Anterior cingulate cortex (tissue), 58 donors: ENCODE results near the gene OR9Q1.
"Not testable (repeated sequence)": the region's sequence is repeated elsewhere in the genome, so short reads cannot be mapped to it uniquely, and the experiment has no call there.

Source experiments
- DNase-seq, 58 donors: peaks; one replicate each; lab custom pipeline; 2025; lab: John Stamatoyannopoulos, UW

The OR9Q1 gene, protein sequence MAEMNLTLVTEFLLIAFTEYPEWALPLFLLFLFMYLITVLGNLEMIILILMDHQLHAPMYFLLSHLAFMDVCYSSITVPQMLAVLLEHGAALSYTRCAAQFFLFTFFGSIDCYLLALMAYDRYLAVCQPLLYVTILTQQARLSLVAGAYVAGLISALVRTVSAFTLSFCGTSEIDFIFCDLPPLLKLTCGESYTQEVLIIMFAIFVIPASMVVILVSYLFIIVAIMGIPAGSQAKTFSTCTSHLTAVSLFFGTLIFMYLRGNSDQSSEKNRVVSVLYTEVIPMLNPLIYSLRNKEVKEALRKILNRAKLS

DNA sequence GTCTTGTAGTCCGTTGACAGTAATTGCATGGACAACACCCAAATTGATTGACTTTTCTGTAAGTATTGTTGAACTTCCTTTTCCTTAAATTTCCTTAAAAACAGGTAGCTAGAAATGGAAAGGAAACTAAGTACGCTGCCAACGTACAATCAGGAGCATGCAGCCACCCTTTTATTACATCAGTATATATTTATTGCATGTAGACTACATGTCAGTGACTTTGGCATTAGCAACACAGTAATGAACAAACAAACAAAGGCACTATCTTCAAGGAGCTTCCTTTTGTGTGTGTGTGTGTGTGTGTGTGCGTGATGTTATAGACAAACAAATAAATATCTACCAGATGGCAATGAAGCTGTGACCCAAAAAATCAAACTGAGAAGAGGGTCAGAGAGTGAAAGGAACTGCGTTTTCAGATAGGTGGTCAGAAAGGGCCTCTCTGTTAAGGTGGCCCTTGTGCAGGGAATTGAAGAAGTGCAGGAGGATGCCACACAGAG, at the start of gene OR9Q1:
OR9Q1 (plus strand) TSS at position 447 of the 497 bp plus-strand sequence. CDS start 155,564 bp downstream, outside the sequence.
- no peak for DNase-seq

GRCh38 chr11:57974132-57974531, 49.5 kb upstream of the OR9Q1 start:
- DNase-seq = no peak

GRCh38 chr11:57974848-57975601, 48.7 kb upstream of the OR9Q1 start:
- DNase-seq = peak in 22 of 58 donors; percentile 2 to 59 (median 12)

DNA sequence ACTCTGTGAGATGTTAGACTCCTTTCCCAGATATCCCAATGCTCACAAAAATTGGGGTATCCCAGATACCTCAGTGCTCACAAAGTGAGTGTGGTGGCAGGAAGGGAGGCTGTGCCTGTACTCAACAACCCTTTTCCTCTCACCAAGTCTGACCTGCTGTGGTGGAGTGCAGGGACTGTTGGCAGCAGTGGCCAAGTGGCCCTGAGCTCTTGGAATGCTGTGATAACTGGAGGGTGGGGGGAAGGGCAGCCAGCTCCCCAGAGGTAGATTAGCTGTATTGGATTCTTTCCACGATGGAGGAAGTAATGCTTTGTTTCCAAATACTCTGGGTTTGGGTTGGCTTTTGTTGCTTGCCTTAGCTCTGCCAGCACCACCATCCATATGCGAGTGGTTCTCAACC, 46.0 kb upstream of the OR9Q1 start:
- DNase-seq = no peak

GRCh38 chr11:57978686-57979531, 44.8 kb upstream of the OR9Q1 start:
- DNase-seq = no peak

- no peak for DNase-seq
These were observed 44.1 kb upstream of the OR9Q1 start for GRCh38 chr11:57979532-57980079.

- DNase-seq = no peak
These were observed 43.5 kb upstream of the OR9Q1 start for GRCh38 chr11:57980201-57980600.

GRCh38 chr11:57981536-57981935, 42.1 kb upstream of the OR9Q1 start:
- no peak for DNase-seq

DNA sequence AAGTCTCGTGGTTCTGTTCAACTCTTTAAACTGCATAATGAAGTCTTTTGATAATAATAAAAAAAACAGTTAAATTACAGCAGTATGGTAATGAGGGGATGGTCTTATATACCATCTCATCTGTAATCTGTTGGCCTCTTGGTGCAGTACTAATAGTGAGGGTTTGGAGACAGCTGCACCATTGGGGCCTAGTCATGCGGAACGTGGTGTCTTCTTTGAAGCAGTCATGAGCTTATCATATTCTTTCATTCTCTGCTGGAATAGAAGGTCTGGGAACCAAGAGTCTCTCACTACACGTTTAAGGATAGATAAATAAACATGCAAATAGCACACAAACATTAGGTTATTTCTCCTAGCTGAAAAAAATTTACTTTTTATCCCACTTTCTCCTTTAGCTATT, 40.9 kb upstream of the OR9Q1 start:
- peak in 2 of 58 donors; percentile 2 to 4 for DNase-seq

DNA sequence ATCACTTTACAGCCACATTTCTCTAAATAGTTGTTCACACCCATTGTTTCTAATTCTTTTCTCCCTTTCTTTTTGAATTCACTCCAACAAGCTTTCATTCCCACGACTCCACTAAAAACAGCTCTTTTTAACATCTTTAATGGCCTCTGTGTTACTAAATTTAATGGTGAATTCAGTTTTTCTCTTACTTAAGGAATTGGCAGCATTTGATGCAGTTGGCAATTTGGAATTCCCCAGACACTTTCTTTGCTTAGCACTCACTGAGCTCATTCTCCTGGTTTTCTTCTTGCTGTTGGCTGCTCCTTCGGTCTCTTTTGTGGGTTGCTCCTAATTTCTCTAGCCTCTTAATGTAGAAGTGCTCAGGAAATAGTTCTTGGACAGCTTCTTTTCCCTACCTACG, 40.5 kb upstream of the OR9Q1 start:
- peak in 23 of 58 donors; percentile 2 to 63 (median 11) for DNase-seq

GRCh38 chr11:57999523-57999922, 24.2 kb upstream of the OR9Q1 start:
- not testable (repeated sequence) for DNase-seq

DNA sequence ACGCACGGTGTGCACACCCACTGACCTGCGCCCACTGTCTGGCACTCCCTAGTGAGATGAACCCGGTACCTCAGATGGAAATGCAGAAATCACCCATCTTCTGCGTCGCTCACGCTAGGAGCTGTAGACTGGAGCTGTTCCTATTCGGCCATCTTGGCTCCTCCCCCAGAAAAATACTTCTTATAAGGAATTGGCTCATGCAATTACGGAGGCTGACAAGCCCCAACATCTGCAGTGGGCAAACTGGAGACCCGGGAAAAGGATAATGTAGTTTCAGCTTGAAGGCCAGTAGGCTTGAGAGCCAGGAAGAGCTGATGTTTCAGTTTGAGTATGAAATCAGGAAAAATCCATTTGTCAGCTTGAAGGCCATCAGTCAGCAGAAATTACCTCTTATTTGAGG, 23.7 kb upstream of the OR9Q1 start:
- DNase-seq = not testable (repeated sequence)

DNA sequence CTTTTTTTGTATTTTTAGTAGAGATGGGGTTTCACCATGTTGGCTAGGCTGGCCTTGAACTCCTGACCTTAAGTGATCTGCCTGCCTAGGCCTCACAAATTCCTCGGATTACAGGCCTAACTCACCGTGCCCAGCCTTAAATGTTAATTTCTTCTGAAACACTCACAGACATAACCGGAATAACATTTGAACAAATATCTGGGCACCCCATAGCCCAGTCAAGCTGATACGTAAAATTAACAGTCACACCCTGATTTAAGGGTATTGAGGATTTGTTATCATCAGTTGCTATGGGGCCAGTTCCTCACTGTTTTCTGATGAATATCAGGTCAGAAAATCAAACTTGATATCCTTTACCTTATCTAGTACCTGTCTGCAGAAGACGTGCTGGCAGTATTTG, 23.0 kb upstream of the OR9Q1 start:
- DNase-seq = no peak

DNA sequence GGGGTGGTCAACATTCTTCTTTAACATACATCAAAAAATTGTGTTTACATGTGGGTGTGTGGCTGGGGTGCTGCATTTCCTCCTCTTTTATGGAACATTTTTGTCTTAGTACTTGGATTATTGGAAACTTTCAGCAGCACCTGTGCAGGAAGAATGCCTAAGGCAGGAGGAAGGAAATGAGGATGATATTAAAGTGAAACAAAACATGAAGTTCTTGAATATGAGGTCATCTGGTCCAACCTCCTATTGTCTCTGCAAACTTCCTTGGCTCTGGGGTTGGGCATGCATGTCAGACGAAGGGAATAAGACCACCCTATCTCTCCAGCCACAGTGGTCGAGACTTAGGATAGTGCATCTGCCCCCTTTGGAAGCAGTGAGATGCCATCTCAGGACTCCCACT, 20.6 kb upstream of the OR9Q1 start:
- DNase-seq = no peak

DNA sequence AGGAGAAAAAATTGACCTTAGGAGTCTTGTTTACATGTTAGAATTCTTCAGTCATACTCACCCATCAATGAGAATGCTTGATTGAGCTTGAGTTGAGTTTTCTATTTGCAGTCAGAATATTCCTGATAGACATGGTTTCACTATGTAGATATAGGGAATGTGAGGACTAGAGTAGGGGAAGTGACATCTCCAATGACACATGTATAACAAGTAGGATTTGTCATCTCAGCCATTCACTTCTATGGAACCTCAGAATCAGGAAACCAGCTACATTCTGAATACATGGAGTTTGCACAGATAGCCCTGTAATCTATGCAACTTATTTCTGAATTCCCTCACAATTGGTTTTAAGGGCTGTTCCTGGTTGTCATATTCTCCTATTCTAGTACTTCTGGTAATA, 20.1 kb upstream of the OR9Q1 start:
- no peak for DNase-seq

DNA sequence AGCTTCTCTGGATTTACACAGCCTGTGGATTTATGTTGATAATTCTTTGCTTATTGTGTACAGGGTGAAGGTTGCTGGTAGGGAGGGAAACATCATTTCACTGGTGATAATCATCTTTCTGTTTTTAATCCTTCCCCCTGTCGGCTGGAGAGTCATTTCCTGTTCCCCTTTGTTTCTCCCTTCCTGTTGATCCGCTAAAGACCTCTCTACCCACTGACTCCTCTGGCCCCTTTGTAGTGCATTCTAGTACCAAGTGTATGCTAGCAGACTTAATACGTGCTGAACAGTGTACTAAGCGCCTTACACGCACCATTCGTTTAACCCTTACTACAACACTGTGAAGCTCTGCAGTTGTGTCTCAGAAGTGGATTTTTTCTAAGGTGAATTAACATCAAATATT, 19.0 kb upstream of the OR9Q1 start:
- no peak for DNase-seq

DNA sequence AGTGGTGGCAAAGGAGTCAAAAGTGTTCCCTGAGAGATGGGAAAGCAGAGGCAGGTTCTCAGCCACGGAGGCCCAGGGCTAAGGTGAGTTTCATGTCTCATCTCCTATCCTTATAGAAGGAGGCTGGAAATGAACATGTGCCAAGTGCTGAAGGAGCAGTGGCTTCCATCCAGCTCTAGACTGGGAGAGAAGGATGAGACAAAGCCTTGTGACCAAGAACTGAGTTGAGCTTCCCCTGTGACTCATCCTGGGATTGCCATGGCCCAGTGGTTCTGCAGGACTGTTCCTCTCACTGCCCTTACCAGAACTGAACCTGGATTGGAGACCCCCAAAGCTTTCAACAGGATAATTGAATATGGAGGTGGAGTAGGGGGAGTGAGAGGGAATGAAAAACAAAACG, 16.7 kb upstream of the OR9Q1 start:
- DNase-seq = no peak

DNA sequence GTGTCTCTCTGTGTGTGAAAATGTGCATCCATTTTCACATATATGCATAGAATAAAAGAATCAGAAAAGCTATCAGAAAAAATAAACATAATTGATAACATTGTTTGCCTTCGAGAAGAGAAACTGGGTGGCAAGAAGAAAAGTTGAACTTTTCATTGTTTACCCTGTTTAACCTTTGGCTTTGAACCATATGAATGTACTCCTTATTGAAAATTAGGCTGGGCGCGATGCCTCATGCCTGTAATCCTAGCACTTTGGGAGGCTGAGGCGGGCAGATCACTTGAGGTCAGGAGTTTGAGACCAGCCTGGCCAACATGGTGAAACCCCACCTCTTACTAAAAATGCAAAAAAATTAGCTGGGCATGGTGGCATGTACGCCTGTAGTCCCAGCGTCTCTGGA, 11.9 kb upstream of the OR9Q1 start:
- no peak for DNase-seq

DNA sequence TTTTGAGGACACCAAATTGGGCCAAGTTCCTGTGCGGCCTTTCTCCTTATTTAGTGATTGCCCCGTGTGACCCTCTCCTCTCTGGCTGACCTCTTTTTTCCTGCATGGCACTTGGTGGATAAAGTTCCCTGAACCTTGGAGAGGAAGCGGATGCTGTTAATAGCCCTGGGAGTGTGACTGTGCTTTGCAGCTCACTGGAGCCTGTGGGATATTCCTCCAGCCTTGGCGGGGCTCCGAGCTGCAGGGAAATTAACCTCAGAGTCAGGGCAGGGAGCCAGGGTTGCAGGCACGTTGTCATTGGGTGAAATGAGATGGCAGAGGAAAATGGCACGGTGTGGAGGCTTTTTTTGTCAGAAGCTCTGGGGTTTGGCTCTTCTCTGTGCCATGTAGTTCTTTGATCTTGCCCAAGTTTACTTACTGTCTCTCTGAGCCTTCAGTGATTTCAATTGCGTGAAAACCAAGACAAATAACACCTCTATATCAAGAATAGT, 965 bp downstream of the OR9Q1 start:
- DNase-seq = peak in 5 of 58 donors; percentile 4 to 30 (median 10)

GRCh38 chr11:58027341-58027740, 3.7 kb downstream of the OR9Q1 start:
- DNase-seq = no peak
